Stimulated activated CD8-positive, alpha-beta memory T cell treated with anti-CD3 and anti-CD28 coated beads, Interleukin-7, amount 100 ng/mL, for 48 hours (primary cell): ENCODE measurements around the gene PTPRT.

Experiments used
- DNase-seq, 2 donors: peaks; one replicate each; pipeline ENCODE4 v3.0.0-alpha.2; 2020; ENCODE audit warnings: low read depth in 1 of 2; ENCODE audit errors: extremely low read depth in 1 of 2

The PTPRT gene

DNA sequence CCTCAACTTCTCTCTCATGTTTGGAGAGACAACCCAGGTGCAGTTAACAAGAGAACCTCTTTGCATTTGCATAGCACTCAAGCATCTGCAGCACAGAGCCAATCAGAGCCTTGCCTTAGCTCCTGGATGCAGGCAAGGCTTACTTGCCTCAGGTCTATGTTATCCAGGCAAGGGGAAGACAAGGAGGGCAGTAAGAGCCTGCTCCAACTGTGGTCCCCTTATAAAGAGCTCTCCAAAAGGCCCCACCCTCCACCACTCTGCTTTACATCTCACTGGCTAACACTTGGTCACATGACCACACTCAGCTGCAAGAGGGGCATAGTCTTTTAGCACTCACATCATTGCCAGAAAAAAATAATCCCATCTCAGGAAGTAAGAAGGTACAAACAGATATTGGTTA lies 540.0 kb downstream of the PTPRT start:
- no peak for DNase-seq

DNA sequence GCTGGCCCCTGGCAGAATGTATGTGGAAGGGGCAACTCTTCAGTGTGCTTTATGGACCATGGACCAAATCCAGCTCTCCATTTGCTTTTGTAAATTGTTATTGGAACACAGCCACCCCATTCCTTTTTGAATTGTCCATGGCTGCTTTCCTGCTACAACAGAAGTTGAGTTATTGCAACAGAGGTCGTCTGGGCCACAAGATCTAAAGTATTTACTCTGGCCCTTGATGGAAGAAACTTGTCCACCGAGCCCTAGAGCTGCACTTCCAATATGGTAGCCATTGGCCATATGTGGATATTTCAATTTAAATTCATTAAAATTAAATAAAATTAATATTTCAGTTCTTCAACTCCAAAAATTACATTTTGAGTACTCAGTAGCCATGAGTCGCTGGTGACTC lies 543.5 kb downstream of the PTPRT start:
- DNase-seq: no peak

DNA sequence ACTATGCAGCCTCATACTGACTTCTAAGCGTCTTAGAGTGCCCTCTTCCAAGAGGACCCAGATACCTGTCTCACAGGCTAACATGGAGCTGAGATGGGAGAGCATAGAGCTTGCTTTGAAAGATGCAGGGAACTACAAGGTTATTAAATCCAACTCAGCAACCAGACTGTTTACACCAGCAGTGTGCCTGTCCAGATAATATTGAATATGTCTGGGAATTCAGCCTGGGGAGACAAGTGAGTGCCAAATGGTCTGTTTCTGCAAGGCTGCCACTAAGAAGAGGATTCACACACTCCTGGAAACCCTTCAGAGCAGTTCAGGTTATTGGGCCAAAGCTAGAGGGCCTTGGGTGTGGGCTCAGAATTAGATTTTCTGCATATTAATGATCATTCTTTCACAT lies 547.8 kb downstream of the PTPRT start:
- no peak for DNase-seq

DNA sequence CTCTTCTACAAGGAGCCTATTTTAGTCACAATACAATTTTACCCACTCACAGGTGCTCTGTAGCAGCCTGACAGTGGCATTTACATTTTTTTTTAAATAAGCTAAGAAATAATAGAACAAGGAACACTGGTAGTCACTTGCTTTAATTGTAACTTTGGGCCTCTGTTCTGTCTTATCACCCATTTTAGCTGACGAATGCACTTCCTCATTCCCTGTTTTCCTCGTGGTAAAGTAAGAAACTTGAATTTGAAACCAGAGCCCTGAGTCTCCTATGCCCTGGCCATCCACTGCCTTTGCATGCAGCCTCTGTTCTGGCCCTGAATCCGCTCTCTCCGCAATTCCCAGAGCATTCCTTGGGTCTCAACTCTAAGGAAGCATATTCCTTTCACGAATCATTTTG lies 550.6 kb downstream of the PTPRT start:
- no peak for DNase-seq

DNA sequence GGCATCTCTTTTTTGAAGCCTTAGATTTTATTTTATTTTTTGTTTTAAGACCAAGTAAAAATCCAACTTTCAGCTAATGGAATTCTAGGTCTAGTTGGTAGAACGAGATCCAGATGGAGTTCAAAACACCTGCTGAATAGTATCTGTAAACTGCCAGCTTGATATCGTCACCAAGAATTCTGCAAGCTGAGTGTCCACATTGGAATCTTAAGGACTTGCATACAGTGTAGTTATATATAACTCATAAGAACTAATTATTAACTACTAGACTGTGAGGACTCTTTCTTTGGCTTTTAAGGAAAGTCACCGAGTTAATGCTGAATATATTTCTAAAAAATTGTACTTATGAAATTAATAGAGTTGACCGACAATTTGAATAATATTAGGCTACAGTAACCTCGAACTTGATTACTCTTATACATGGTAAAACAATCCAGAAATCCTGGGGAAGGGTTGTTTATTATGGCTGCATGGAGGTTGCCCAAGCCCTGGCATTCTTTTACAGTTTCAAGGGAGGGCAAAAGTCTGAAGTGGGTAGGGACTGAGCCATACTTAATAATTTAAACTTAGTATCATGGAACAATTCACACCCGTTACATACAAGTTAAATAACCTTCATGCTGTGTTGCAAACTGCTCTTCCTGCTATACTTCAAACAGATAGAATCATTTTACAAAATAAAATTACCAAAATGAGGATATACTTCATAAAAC lies 553.9 kb downstream of the PTPRT start:
- DNase-seq: no peak

DNA sequence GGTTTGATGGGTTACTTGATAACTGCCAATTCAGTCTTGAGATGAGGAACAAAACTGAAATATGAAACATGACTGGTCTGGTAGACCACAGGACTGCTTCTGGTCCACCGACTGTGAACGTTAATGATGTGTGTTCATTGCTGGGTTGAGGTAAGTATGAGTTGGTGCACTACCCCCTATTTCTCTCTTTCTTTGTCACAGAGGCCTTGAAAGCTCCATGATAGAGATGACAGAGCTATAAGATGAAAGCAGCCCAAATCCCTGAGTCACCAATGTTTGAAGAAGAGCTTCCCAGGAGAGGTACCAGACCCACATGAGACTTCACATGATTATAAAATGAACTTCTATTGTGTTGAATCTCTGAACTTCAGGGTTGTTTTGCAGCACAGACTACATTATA lies 555.5 kb downstream of the PTPRT start:
- DNase-seq: no peak

DNA sequence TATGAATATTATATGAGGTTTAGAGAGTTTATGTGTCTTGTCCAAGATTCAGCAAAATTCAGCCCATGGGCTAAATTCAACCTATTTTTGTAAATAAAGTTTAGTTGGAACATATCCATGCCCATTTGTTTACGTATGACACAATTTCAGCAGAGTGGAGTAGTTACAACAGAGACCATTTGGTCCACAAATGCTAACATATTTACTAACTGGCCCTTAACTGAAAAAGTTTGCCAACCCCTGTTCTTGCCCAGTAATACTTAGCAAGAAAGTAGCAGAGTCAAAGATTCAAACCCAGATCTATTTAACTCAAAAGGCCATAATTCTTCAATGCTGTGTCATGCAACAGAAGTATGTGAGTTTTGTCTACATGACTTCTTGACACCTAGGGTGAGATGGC lies 561.0 kb downstream of the PTPRT start:
- DNase-seq: no peak

DNA sequence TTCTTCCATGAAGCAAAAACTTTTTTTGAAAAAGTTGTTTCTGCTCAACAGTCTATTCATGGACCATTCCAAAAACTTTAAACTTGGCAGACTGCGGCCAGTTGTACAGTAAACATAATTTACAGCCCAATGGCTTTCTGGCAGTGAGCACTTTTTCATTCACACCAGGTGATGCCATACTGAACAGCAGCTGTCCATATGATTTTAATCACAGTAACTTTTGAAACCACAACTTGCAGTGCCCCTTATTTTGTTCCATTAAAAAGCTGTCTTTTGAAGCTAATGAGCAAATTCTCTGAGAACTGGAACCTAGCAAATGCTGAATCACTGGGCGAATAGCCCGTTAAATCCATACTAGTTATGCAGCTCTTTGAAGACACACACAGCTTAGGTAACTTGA lies 576.6 kb downstream of the PTPRT start:
- no peak for DNase-seq

DNA sequence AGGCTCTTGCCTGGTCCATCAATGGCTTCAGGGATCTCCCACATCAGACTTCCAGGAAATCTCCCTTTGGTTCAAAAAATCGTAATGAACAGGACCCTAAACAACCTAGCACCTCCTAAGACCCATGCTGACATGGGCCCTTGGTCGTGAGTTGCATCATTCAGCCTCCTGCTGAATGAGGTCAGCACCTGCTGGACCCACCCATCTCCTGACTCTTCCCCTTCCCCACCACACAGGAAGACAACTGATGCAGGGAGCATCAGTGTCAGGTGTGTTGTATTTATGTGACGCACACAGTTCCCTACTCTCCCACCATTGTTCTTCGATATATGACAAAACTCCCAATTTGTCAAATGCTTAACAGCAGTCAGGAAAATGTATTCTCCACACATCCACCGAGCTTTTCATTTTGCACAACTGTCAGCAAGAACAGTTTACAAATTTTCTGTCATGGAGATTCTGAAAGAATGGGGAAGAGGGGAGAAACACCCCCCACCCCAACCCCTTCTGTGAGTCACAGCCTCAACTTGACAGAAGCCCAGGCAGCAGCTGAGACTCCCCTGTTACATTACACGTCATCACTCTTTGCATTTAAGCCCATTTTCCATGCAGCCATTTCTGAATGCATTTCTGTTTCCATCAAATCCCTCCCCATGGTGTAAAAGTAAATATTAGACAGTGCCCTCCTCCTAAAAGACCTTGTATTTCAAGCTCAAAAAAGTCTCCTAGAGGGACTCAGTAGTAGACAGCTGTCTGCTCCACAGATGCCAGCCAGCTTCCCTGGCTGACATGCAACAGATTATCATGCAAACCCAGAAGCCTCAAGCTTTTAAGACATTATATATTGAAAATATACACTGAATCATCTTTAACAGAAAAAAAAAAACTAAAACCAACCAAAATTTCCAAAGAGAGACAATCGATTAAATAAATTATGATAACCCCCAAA lies 577.5 kb downstream of the PTPRT start:
- no peak for DNase-seq

DNA sequence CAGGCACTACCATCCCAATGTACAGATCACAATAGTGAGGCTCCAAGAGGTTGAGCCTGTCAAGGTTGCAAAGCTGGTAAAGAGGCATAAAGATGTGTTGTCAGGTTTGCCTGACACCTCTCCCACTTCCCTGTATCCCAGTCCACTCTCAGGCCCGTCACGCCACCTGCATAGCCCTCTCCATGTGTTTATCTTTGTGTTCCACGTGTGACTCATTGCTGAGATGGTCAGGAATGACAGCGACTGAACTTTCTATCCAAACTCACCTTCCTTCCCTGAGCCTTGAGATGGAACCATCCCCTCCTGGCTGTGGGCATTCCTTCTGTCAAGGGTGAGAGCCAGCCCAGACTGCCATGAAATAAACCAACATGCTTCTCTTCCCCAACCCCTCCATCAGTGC lies 578.3 kb downstream of the PTPRT start:
- no peak for DNase-seq

DNA sequence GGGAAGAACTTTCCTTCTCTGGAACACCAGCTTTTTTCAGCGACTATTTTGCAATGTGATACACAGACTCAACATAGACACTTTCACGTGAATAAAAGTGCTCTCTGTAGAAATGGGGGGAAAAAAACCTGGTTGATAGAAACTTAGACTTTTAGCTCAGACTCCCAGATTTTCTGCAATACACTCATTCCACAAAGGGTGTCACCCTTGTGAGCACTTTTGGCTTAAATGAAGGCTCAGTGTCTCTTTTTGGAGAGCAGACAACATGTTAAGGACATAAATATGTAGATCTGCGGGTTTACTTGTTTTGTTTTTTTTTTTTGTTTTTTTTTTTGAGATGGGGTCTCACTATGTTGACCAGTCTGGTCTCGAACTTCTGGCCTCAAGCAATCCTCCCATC lies 579.6 kb downstream of the PTPRT start:
- no peak for DNase-seq

DNA sequence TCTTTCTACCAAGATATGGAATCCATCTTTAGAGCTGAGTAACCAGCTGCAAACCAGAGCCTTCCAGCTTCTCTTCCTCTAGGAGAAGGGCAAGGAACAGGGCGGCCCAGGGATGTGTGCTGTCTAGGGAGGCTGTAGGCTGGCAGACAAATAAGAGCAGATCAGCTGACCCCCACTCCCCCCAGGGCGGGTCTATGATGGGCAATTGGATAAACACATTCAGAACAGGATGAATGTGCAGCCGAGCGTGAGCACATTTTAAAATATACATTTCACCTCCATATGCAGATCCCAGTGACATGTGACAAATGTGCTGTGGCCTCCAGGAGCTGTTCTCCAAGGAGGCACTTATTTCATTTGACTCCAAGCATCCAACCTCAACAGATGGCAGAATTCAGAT lies 580.1 kb downstream of the PTPRT start:
- no peak for DNase-seq

DNA sequence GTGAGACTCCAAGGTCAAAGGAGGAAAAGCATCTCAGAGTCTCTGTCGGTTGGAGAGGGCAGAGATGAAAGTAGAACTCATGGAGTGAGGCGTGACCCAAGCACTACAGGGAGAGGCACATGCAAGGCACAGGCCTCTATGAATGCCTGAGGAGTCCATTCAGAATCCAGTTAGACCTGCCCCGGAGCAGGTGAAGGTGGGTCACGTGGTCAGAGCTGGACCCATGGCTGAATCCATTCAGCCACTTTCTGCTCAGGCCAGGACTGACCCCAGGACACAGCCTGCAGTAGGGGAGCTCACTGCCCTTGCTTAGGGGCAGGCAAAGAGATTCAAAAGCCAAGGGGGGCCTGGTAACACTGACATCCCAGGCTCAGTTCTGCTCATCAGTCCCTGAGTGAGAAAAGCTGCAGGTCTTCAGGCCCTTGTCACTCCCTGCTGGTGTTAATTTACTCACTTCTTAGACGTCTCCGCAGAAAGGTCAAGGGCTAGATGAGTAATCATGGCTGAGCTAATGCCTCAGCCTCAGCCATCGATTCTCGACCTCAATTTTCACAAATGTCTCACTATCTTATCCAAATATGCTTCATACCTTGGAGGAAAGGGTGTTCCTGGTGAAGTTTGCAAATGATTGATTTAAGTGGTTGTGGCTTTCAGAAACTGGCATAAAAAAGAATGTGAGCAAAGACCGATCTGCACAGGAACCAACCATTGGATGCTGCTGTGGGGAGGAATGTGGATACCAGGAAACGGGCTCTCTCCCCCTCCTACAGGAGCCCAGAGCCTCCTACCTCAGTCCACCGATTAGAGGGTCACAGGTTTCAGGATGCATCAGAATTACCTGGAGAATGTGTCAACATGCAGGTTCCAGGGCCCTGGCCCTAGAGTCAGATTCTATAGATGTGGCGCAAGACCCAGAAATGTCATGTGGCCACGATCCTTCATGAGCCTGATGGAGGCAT lies 584.4 kb downstream of the PTPRT start:
- DNase-seq: no peak

DNA sequence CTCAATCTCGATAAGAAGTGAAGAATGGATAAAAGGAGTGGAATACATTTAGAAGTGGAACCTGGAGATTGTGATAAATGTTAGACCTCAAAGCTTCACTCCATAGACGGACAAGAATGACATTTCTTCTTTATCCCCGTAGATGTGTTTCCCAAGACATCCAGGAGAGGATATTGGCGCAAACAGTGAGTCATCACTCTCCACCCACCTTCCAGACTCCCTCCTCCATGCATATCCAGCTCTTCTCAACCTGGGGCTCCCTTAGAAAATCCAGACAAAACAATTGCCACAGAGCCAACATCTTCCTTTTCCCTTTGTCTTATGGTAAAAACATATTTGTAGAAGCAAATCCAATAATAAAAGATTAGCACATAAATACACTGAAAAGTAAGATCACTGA lies 586.1 kb downstream of the PTPRT start:
- DNase-seq: no peak

DNA sequence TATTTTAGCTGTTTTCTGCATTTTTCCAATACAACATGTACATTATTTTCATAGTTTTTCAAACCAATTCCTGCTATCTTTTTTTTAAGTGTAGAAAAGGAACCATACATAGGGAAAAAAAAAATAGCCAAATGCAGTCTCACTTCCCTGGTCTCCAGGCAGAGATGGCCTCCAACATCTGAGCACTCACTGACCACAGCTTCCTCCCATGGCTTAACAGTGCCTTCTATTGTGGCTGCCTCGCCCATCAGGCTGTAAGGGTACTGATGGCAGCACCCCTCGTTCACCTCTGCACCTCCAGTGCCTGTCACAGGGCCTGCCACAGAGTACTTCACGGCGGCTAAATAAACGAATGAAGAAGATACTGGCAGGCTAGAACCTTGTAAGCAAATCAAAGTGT lies 591.1 kb downstream of the PTPRT start:
- no peak for DNase-seq

DNA sequence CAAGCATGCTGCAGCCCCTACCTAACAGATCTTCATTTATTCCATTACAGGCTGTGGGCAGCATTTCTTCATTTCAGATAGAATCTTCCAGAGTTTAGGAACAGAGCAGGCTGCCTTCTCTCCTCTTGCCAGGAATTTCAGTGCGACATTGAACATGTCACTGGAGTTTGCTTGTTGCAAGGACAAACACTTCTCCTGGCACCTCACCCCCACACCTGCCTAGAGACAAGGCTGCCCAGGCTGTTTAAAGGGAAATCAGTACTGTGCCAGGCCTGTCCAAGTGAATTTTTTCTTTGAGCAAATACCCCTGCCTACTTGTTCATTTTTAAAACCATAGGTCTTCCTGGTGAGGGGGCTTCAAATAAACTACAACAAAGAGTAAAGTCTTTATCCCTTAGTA lies 594.1 kb downstream of the PTPRT start:
- DNase-seq: no peak

DNA sequence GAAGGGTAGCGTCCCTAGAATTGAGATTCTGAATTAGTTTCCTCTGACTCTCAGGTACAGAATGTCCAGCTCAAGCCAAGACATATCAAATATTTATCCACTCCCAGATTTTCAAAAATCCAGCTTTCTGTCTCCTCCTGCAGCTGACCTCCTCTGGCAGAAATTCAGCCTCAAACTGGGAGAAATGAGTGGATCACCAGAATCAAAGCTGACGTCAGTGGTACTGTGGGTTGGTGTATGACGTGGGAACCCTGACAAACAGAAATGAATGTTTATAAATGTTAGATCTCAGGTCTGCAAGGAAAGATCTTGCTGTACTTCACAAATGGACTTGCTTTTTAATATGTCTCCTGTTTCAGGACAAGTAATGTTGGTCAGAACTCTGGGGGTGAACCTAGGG lies 595.0 kb downstream of the PTPRT start:
- DNase-seq: no peak

DNA sequence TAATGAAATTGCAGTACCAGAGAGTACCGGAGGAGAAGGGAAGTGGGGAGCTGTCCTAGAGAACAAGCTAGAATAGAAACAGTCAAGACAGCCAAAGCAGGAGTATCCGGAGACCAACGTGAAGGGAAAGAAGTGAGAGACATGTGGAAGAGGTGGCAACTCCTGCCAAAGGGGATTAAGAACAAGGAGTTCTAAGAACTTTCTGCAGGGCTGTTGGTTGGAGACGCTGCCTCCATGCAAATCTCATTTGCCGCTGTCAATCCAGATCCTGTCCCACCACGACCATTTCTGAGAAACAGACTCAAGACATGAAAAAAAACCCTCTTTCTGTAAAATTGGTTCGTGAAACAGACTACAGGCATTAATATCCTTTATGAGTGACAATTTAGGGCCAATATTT lies 595.7 kb downstream of the PTPRT start:
- no peak for DNase-seq

DNA sequence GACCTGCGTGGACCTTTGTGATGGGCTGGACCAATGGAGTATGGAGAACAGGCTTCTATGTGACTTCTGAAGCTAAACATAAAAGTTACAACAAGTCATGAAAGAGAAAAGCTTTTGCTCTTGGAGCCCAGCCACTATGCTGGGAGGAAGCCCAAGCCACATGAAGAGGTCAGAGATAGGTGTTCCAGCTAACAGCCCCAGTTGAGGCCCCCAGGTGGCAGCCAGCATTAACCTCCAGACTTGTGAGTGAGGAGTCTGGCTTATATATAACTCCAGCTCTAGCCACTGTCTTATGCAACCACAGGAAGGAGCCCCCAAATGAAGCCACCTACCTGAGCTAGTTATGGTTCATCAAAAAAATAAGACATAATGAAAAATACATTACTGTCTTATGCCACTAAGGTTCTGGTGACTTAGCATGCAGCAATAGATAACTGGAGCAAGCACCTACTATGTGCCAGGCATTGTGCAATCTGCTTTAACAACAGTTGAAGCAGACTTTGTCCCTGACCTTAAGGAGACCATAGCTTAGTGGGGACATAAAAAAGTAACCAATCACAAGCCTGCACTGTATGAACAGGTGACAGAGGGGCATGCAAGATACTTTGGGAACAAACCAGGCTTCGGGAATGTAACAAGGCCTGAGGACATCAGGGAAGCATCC lies 599.6 kb downstream of the PTPRT start:
- no peak for DNase-seq

DNA sequence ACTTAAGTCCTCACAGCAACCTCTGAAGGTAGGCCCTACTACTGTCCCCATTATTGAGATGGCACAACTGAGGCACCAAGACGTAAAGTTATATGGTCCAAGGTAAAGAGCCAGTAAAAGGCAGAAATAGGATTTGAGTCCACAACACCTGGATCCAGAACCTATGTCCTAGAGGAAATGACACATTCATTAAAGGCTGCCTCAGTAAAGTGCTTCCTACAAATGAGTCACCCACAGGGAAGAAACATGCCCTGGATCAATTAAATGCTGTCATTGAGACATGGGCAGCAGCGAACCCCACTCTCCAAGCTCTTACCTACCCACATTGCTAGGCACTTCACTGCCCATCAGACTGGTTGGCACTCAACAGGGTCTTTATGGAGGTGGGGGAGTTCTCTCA lies 600.9 kb downstream of the PTPRT start:
- DNase-seq: no peak

DNA sequence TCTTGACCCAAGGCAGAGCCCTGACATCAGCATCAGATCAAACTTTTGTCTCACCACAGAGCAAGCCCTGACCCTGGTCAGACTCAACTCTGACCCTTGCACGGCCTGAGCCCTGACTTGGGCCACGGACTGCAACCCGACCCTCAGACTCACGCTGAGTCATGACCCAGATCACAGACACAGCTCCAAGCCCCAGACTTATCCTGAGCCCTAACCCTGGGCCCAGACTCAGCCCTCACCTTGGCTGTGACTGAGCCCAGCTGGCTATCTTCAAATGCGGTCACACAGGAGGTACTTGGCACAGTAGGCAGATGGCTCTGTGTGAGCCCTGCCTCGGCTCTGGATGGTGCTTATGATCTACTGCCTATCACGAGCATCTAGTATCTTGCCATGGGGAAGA lies 602.3 kb downstream of the PTPRT start:
- no peak for DNase-seq
